H9 (cell line): ENCODE data around the gene ATP2A2. TPM values are rescaled to one million over a fixed set of nuclear protein-coding genes. Genes with fewer than 3 reads are reported as not detected.
"Not testable (repeated sequence)": the region's sequence is repeated elsewhere in the genome, so short reads cannot be mapped to it uniquely, and the experiment has no call there.

Source experiments
- DNase-seq: peaks from one replicate; pipeline ENCODE4 v3.0.0-alpha.2; 2017
- H2AFZ ChIP-seq: one replicate; pipeline ENCODE4 v1.6.1; 2013; ENCODE audit warnings: mild to moderate bottlenecking, low read length, control low read depth, moderate library complexity
- H2AK5ac ChIP-seq: 2 replicates; pipeline ENCODE4 v1.6.1; 2013; ENCODE audit warnings: low read length, control low read depth, mixed read lengths; ENCODE audit not compliant: insufficient read length
- H2BK120ac ChIP-seq: one replicate; pipeline ENCODE4 v1.6.1; 2013; ENCODE audit warnings: low read depth, mild to moderate bottlenecking, low read length, control low read depth, inconsistent platforms; ENCODE audit not compliant: poor library complexity, severe bottlenecking
- H2BK12ac ChIP-seq: 2 replicates; pipeline ENCODE4 v1.6.1; 2013; ENCODE audit warnings: low read length, control low read depth, mixed read lengths, low read depth; ENCODE audit not compliant: insufficient read length
- H2BK15ac ChIP-seq: 2 replicates; pipeline ENCODE4 v1.6.1; 2013; ENCODE audit warnings: low read depth, low read length, control low read depth
- H2BK20ac ChIP-seq: one replicate; pipeline ENCODE4 v1.6.1; 2013; ENCODE audit warnings: low read depth, mild to moderate bottlenecking, low read length, control low read depth, inconsistent platforms; ENCODE audit not compliant: poor library complexity, severe bottlenecking
- H2BK5ac ChIP-seq: 2 replicates; pipeline ENCODE4 v1.6.1; 2013; ENCODE audit warnings: low read length, control low read depth, mixed read lengths; ENCODE audit not compliant: insufficient read length
- H3K14ac ChIP-seq: 2 replicates; pipeline ENCODE4 v1.6.1; 2013; ENCODE audit warnings: low read length, control low read depth; ENCODE audit not compliant: insufficient read depth
- H3K18ac ChIP-seq: 2 replicates; pipeline ENCODE4 v1.6.1; 2013; ENCODE audit warnings: low read depth, mild to moderate bottlenecking, mixed read lengths, low read length, control low read depth; ENCODE audit not compliant: insufficient read length
- H3K23ac ChIP-seq: 2 replicates; pipeline ENCODE4 v1.6.1; 2013; ENCODE audit warnings: low read length, control low read depth, mixed read lengths, low read depth; ENCODE audit not compliant: insufficient read length
- H3K23me2 ChIP-seq: 2 replicates; pipeline ENCODE4 v1.6.1; 2013; ENCODE audit warnings: low read depth, mild to moderate bottlenecking, mixed read lengths, low read length, control low read depth; ENCODE audit not compliant: insufficient read length, poor library complexity, severe bottlenecking
- H3K27ac ChIP-seq: 2 replicates; pipeline ENCODE4 v1.5.1; 2013; ENCODE audit warnings: low read length, control low read depth, mixed read lengths, low read depth; ENCODE audit not compliant: insufficient read length
- H3K27me3 ChIP-seq: 2 replicates; pipeline ENCODE4 v1.6.1; 2013; ENCODE audit warnings: low read length, control low read depth, inconsistent platforms; ENCODE audit not compliant: insufficient read depth
- H3K4ac ChIP-seq: 2 replicates; pipeline ENCODE4 v1.6.1; 2013; ENCODE audit warnings: low read depth, mild to moderate bottlenecking, control low read depth, inconsistent platforms, low read length, moderate library complexity
- H3K4me1 ChIP-seq: 2 replicates; pipeline ENCODE4 v1.6.1; 2013; ENCODE audit warnings: low read length, control low read depth, inconsistent platforms; ENCODE audit not compliant: insufficient read depth
- H3K4me2 ChIP-seq: 2 replicates; pipeline ENCODE4 v1.6.1; 2013; ENCODE audit warnings: low read length, control low read depth, mixed read lengths; ENCODE audit not compliant: insufficient read length, insufficient read depth
- H3K56ac ChIP-seq: 2 replicates; pipeline ENCODE4 v1.6.1; 2013; ENCODE audit warnings: low read depth, mild to moderate bottlenecking, mixed read lengths, low read length, control low read depth; ENCODE audit not compliant: insufficient read length
- H3K79me1 ChIP-seq: 2 replicates; pipeline ENCODE4 v1.6.1; 2013; ENCODE audit warnings: low read depth, mild to moderate bottlenecking, moderate library complexity, low read length, control low read depth, inconsistent platforms; ENCODE audit not compliant: insufficient read depth, poor library complexity, severe bottlenecking
- H3K79me2 ChIP-seq: 2 replicates; pipeline ENCODE4 v1.6.1; 2013; ENCODE audit warnings: low read length, control low read depth, inconsistent platforms; ENCODE audit not compliant: insufficient read depth
- H3K9ac ChIP-seq: 2 replicates; pipeline ENCODE4 v1.6.1; 2013; ENCODE audit warnings: low read length, control low read depth, mixed read lengths; ENCODE audit not compliant: insufficient read length; ENCODE audit errors: extremely low read depth
- H3K9me3 ChIP-seq: one replicate; pipeline ENCODE4 v1.6.1; 2013; ENCODE audit warnings: low read depth, low read length, inconsistent platforms; ENCODE audit not compliant: control insufficient read depth
- H3T11ph ChIP-seq: one replicate; pipeline ENCODE4 v1.6.1; 2013; ENCODE audit warnings: mild to moderate bottlenecking, low read length, control low read depth, inconsistent platforms
- H4K20me1 ChIP-seq: one replicate; pipeline ENCODE4 v1.6.1; 2013; ENCODE audit not compliant: control insufficient read depth, insufficient read length, insufficient read depth
- H4K5ac ChIP-seq: 2 replicates; pipeline ENCODE4 v1.6.1; 2013; ENCODE audit warnings: low read depth, mild to moderate bottlenecking, mixed read lengths, low read length, control low read depth; ENCODE audit not compliant: insufficient read length
- H4K8ac ChIP-seq: replicated peaks from 2 replicates; pipeline ENCODE4 v1.6.1; 2013; ENCODE audit warnings: low read length, control low read depth, mixed read lengths, low read depth; ENCODE audit not compliant: insufficient read length
- H4K91ac ChIP-seq: 2 replicates; pipeline ENCODE4 v1.6.1; 2013; ENCODE audit warnings: low read depth, mild to moderate bottlenecking, moderate library complexity, mixed read lengths, low read length, control low read depth; ENCODE audit not compliant: insufficient read length
- H3K27ac Mint-ChIP-seq, 3 experiments: 2 replicates in 2 of 3; 3 replicates in 1 of 3; pipeline ENCODE4 v1.8.0; 2020 to 2021; ENCODE audit warnings: mixed read lengths in 3 of 3, mild to moderate bottlenecking in 1 of 3, moderate library complexity in 1 of 3
- H3K27me3 Mint-ChIP-seq: 2 replicates; pipeline ENCODE4 v1.8.0; 2021; ENCODE audit warnings: low read depth, mild to moderate bottlenecking, moderate library complexity, mixed read lengths
- H3K36me3 Mint-ChIP-seq, 3 experiments: 2 replicates in 2 of 3; 3 replicates in 1 of 3; pipeline ENCODE4 v1.8.0; 2020 to 2021; ENCODE audit warnings: low read depth in 3 of 3, mixed read lengths in 3 of 3; ENCODE audit not compliant: insufficient read depth in 1 of 3
- H3K4me1 Mint-ChIP-seq, 2 experiments: 2 replicates each; pipeline ENCODE4 v1.8.0; 2020; ENCODE audit warnings: mixed read lengths in 2 of 2
- H3K4me3 Mint-ChIP-seq, 2 experiments: 2 replicates in 1 of 2; 3 replicates in 1 of 2; pipeline ENCODE4 v1.8.0; 2020 to 2021; ENCODE audit warnings: mild to moderate bottlenecking in 2 of 2, mixed read lengths in 2 of 2, moderate library complexity in 1 of 2
- H3K9me3 Mint-ChIP-seq, 2 experiments: 2 replicates in 1 of 2; 3 replicates in 1 of 2; pipeline ENCODE4 v1.8.0; 2020; ENCODE audit warnings: mild to moderate bottlenecking in 2 of 2, mixed read lengths in 2 of 2, moderate library complexity in 1 of 2
- WGBS: extraction: QIAGEN DNeasy Blood & Tissue Kit; methylation state at CpG from one replicate; pipeline ENCODE4 v1.1.7; 2013; ENCODE audit warnings: missing lambda C conversion rate, low lambda C conversion rate, mixed read lengths; ENCODE audit not compliant: insufficient read length; ENCODE audit errors: extremely low coverage; 5-methylcytosine and 5-hydroxymethylcytosine counted together
- total RNA-seq: library from RNA; stranded (reverse); gene quantifications from 2 replicates; pipeline ENCODE4 v1.2.1, GENCODE V29; 2021
- TF ChIP-seq, protein P1 (sequence below): fragments of 200-600 bp; sonication (generic); conservative IDR thresholded peaks from 3 replicates; pipeline ENCODE4 v1.8.0; 2021; ENCODE audit warnings: antibody characterized with exemption, mild to moderate bottlenecking

The ATP2A2 gene
- total RNA-seq, 1 experiment from 2014 or later: 257 TPM

- no peak overlapping the region for H4K91ac ChIP-seq
- H2BK12ac ChIP-seq: no peak overlapping the region
- no peaks in the 10 kb centered on the region for H3K4me1 ChIP-seq
- no peaks in the 10 kb centered on the region for H3K27me3 ChIP-seq
- H3K23ac ChIP-seq: no peak overlapping the region
- H2BK20ac ChIP-seq: no peak overlapping the region
- 0 out of 7 replicates have a peak overlapping the region, but pooled peaks of 1 of the 3 experiments have one; percentile 16 for H3K27ac Mint-ChIP-seq
- no peaks in the 10 kb centered on the region for H3K79me2 ChIP-seq
- H3K4me3 Mint-ChIP-seq: no peak overlapping the region
- H2BK15ac ChIP-seq: no peak overlapping the region
- H3T11ph ChIP-seq: no peak overlapping the region
- WGBS: no CpG with 5 or more reads among the region's 8 CpGs
- no peak overlapping the region for H3K56ac ChIP-seq
- no peak overlapping the region for H4K5ac ChIP-seq
- no peak overlapping the region for H4K8ac ChIP-seq
- H3K9ac ChIP-seq: no peak overlapping the region
- H3K4ac ChIP-seq: no peak overlapping the region
- H3K27ac ChIP-seq: no peak overlapping the region
- H3K36me3 Mint-ChIP-seq: peaks cover 79 to 99% (median 99%) of the 10 kb centered on the region in 3 experiments; a peak in 6 of 7 replicates
- no peak overlapping the region for H3K14ac ChIP-seq
- H2BK120ac ChIP-seq: no peak overlapping the region
- H3K9me3 Mint-ChIP-seq: no peaks in the 10 kb centered on the region
- H3K9me3 ChIP-seq: no peaks in the 10 kb centered on the region
- no peaks in the 10 kb centered on the region for H4K20me1 ChIP-seq
- no peak for DNase-seq
- no peak overlapping the region for H2BK5ac ChIP-seq
- no peak overlapping the region for H3K4me2 ChIP-seq
- peaks cover 3% of the 10 kb centered on the region for H3K79me1 ChIP-seq
- no peaks in the 10 kb centered on the region for H3K23me2 ChIP-seq
- no peak overlapping the region for H3K18ac ChIP-seq
- H2AK5ac ChIP-seq: no peak overlapping the region
- TF ChIP-seq, protein P1, sequence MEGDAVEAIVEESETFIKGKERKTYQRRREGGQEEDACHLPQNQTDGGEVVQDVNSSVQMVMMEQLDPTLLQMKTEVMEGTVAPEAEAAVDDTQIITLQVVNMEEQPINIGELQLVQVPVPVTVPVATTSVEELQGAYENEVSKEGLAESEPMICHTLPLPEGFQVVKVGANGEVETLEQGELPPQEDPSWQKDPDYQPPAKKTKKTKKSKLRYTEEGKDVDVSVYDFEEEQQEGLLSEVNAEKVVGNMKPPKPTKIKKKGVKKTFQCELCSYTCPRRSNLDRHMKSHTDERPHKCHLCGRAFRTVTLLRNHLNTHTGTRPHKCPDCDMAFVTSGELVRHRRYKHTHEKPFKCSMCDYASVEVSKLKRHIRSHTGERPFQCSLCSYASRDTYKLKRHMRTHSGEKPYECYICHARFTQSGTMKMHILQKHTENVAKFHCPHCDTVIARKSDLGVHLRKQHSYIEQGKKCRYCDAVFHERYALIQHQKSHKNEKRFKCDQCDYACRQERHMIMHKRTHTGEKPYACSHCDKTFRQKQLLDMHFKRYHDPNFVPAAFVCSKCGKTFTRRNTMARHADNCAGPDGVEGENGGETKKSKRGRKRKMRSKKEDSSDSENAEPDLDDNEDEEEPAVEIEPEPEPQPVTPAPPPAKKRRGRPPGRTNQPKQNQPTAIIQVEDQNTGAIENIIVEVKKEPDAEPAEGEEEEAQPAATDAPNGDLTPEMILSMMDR: no peak
- peaks cover 2 to 8% of the 10 kb centered on the region in 2 experiments; a peak in 3 of 4 replicates for H3K4me1 Mint-ChIP-seq
- H3K27me3 Mint-ChIP-seq: no peaks in the 10 kb centered on the region
- no peak overlapping the region for H2AFZ ChIP-seq
Measured at GRCh38 chr12:110339184-110339952, 58.3 kb downstream of the ATP2A2 start.

DNA sequence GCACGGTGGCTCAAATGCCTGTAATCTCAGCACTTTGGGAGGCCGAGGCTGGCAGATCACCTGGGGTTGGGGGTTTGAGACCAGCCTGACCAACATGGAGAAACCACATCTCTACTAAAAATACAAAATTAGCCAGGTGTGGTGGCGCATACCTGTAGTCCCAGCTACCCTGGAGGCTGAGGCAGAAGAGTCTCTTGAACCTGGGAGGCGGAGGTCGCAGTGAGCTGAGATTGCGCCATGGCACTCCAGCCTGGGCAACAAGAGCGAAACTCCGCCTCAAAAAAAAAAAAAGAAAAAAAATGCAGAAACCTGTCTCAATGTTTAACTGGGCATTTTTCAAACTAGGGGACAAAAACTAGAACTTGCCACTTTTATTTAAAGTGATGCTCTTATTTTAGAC, 59.2 kb downstream of the ATP2A2 start:
- not testable (repeated sequence) for H2AK5ac ChIP-seq, H3K4ac ChIP-seq, H2BK12ac ChIP-seq, H3K9me3 ChIP-seq, H3K23ac ChIP-seq, H3K14ac ChIP-seq, H3K23me2 ChIP-seq, H2BK15ac ChIP-seq, H3K56ac ChIP-seq, H2BK5ac ChIP-seq, H4K91ac ChIP-seq, H3K27ac ChIP-seq, H3K4me3 Mint-ChIP-seq, H3K4me1 ChIP-seq, H3K79me1 ChIP-seq, H2AFZ ChIP-seq, DNase-seq, H3K4me1 Mint-ChIP-seq, H2BK20ac ChIP-seq, H3T11ph ChIP-seq, H3K79me2 ChIP-seq, H3K9me3 Mint-ChIP-seq, H3K9ac ChIP-seq, H3K27me3 Mint-ChIP-seq, H4K8ac ChIP-seq, H4K5ac ChIP-seq, H3K27me3 ChIP-seq, H3K18ac ChIP-seq, H4K20me1 ChIP-seq, H3K4me2 ChIP-seq, H2BK120ac ChIP-seq
- WGBS: no CpG with 5 or more reads among the region's 8 CpGs
- peaks cover 81 to 99% (median 99%) of the 10 kb centered on the region in 3 experiments; a peak in 6 of 7 replicates for H3K36me3 Mint-ChIP-seq
- peak overlapping the region in 2 of 3 experiments; percentile 19 to 64; a peak in 3 of 7 replicates for H3K27ac Mint-ChIP-seq
